HUDEP-2 (cell line): ENCODE results near the gene GSTO2.

Experiments used
- DNase-seq, 76 experiments: peaks; one replicate each; lab custom pipeline; 2025; ENCODE audit not compliant: unreplicated experiment in 76 of 76; lab: John Stamatoyannopoulos, UW

The GSTO2 gene

DNA sequence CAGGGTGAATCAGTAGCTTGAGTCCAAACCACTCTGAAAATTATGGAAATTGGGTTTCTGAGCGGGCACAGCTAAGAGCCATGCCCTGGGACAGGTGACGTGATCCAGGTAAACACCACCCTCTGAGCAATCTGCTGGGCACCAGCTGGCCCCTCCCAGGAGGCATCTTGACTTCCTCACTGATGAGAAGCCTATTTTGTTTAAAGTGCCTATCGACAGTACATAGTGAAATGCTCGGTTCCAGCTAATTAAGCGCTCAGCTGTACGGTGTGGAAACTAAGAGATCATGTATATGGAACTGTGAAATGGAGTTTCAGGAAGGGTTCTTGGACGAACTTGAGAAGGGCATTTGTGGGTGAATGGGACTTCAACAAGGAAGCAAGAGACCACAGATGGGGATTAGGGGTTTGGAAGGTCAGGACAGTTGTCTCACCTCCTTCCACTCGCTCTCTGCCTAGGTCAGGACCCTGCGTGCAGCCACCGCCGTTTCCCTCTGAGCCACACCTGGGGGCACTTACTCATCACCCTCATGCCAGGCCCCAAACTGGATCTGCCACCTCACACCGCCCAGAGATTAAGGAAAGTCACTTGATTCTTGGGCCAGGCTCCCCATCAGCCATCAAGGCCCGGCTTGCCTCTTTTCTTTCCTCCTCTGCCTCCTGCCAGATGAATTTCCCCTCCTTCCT lies 66.1 kb downstream of the GSTO2 start:
- DNase-seq: no peak

DNA sequence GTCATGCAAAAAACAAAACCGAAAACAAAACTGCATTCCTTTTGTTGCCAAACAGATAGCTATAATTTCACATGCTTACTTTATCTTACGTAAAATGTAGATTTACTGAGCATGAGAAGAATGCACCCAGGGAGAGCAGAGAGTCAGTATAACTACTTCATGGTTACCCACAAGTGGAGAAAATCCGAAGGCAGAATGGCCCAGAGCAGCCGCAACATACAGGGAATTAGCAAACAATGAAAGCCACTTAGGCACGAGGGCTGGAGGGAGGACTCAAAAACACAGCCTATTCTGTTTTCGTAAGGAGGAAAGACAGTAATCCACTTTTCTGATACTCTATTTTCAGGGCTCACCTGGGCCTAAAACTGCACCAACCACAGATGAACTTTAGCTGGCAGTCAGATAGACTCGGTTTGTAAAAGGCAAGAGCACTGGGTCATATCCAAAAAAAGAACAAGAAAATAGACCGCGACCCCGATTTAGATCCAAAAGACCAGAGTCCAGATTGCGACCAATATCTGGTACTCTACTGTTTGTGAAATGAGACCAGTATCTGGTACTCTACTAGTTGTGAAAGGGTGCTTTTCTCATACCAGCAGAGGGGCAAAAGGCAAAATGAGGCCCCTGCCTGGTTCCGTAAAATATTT lies 68.0 kb downstream of the GSTO2 start:
- DNase-seq: no peak

DNA sequence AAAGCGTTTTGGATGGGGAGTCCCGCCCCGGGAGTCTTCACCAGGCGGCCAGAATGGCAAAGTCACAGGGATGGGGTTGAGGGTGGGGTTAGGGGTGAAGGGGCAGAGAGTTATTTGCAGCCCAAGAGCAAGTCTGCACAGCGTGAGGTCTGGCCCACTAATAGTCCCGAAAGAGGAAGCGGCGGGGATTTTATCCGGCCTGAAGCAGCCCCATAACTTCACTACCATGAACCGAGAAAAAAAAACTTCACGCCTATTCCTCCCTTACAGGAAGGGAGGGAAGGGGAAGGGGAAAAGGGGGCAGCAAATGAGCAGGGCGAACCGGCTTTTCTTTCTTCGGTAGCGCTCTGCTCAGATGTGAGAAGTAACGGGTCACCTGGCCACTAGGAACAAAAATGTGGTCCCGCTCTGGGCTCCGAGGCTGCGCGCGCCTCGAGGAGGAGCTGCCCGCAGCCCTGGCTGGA lies 68.6 kb downstream of the GSTO2 start:
- peak in 13 of 76 experiments; percentile 10 to 44 (median 19) for DNase-seq

- DNase-seq: peak in 68 of 76 experiments; percentile 11 to 88 (median 62)
These were observed 69.2 kb downstream of the GSTO2 start, which contains the start of gene ITPRIP for GRCh38 chr10:104337985-104338735. TSS of gene ITPRIP (minus strand) at chr10:104338465. CDS start at chr10:104316051, 22,414 bp downstream.

DNA sequence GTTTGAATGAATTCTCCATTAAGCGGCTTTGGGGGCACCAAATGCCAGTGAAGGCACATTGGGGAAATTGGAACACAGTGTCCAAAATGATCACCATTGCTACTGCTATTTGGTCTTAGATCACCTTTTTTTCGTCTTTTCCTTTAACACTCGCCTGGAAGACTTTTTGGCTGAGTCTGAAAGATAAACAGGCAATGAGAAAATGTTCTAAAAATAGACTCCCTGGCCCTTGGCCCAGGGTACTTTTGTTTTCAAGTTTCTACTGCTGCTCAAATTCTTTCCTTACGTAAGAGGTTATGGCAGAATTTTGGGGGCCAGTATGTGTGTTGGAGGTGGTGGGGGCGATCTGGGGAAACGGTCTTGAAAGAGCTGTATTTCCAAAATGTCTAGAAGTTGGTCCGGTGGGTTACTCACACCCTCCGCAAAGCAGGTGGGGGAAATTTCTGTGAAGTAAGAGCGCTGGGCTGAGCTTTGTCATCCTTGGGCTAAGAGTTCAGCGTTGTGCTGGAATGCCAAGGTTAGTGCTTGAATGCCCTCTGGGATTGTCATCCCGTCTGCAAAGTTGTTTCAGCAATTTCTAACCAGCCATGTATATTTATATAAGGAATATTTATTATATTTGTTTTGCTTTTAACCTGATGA lies 70.6 kb downstream of the GSTO2 start:
- DNase-seq: peak in 44 of 76 experiments; percentile 14 to 77 (median 46)

GRCh38 chr10:104340111-104340526 lies 71.1 kb downstream of the GSTO2 start:
- peak in 74 of 76 experiments; percentile 37 to 96 (median 72) for DNase-seq

GRCh38 chr10:104340641-104341040 lies 71.7 kb downstream of the GSTO2 start:
- peak in 3 of 76 experiments; percentile 16 to 58 (median 42) for DNase-seq

DNA sequence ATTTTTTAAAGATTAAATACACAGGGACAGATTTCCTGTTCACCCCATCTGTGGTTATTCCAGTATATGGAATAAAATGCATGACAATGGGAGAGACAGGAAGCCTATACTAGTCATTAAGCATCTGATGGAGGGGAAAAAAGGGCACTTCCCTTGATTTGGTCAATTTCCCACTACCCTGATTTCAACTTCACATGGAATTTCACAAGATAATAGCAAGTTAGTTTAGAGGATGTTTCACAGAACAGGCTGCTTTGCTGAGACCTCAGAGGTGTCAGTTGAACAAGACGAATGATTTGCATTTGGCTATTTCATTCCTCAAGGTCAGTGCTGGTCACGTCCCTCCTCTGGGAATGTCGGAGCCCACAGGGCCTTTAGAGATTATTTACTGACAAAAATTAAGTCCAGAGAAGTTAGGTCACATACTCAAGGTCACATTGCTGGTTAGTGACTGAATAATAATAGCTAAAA lies 74.0 kb downstream of the GSTO2 start:
- no peak for DNase-seq

GRCh38 chr10:104344219-104344618 lies 75.2 kb downstream of the GSTO2 start:
- DNase-seq: no peak

DNA sequence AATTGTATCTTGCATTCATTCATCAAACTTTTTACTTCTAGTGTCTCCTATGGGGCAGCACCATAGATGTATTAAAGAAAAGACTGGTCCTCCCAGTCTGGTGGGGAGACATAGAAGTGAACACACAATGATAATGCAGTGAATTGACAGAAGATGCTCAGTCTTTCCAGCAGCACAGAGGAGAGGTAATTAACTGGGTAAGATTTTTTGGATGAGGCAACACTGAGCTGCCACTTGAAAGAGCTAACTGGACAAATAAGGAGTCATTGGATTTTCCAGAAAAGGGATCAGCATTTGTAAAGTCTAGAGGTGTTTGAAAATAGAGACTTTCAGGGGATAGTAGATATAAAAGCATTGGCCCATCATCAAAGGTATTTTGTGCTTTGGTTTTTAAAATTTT lies 76.5 kb downstream of the GSTO2 start:
- DNase-seq: no peak

DNA sequence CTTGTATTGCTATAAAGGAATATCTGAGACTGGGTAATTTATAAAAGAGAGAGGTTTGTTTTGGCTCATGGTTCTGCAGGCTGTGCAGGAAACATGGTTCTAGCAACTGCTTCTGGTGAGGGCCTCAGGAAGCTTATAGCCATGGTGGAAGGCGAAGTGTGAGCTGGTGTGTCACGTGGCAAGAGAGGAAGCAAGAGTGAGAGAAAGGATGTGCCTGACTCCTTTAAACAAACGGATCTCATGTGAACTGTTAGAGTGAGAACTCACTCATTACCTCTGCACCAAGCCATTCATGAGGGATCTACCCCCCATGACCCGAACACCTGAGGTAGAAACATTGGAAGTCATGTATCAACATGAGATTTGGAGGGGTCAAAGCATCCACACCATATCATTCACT lies 77.0 kb downstream of the GSTO2 start:
- DNase-seq: no peak

GRCh38 chr10:104347295-104348045 lies 78.5 kb downstream of the GSTO2 start:
- DNase-seq: peak in 4 of 76 experiments; percentile 12 to 24 (median 19)

DNA sequence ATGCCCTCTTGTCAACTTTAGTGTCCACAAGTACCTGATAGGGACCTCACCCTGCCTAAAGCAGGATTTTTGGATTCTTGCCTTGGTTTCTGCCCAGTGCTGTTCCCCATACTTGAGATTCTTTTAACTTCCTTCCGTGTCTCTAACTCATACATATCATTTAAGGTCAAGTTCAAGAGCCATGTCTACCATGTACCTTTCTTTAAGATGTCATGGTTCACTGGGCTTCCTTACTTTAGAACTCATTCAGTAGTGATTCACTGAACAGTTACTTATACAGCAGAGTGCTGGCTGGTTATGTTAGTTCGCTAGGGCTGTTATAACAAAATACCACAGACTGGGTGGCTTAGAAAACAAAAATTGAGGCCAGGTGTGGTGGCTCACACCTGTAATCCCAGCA lies 79.6 kb downstream of the GSTO2 start:
- DNase-seq: no peak

DNA sequence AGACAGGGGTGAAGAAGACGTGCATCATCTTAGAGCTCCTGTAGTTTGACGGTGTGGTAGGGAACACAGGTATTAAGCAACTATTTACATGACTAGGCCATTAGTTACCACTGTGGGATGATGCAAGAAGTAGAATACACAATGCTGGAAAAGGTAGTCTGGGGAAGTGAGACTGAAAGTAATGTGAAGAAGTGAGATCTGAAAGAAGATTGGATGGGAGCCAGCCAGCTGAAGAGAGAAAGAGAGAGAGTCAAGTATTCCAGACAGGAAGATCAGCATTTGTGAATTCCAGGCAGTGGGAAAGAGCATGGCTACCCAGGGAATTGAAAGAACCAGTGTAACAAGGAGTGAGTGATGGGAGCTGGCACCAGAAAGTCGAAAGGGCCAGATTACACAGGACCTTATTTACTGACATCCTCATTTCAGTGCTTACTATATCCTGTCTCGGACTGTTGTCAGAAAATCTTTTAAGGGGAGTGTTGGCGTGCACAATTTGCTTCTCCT lies 80.7 kb downstream of the GSTO2 start:
- DNase-seq: no peak

DNA sequence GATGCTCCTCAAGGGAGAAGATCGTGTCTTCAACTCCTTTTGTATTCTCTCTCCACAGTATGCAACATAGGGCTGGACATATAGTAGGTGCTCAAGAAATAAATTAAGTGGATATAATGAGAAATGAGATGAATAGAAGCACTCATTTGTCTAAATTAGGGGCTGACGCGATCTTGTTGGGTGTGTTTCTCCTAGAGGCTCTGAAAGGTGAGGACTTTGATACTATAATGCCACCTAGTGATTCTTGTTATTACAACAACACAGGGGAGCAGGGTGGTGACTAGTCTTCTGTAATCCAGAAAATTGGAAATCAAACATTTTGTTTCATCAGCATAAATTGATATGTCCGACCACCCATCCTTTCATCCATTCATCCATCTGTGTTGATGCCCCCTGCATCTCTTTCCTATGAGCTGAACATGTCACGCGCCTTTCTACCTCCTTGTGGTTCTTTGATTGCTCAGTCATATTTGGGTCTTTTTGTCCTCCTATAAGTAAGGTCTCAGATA lies 81.2 kb downstream of the GSTO2 start:
- DNase-seq: peak in 33 of 76 experiments; percentile 11 to 69 (median 45)

- DNase-seq: peak in 3 of 76 experiments; percentile 17 to 47 (median 23)
These were observed 82.2 kb downstream of the GSTO2 start for GRCh38 chr10:104351061-104351702.

GRCh38 chr10:104351919-104352318 lies 82.9 kb downstream of the GSTO2 start:
- DNase-seq: no peak

GRCh38 chr10:104353325-104354048 lies 84.5 kb downstream of the GSTO2 start, which contains the start of gene CFAP58:
TSS of gene CFAP58 (plus strand) at chr10:104353833. CDS start at chr10:104353898, 65 bp downstream.
- DNase-seq: peak in 74 of 76 experiments; percentile 26 to 98 (median 94)
